GM12865 (cell line): ENCODE results near the gene MFSD2A.
"Not testable (repeated sequence)": the region's sequence is repeated elsewhere in the genome, so short reads cannot be mapped to it uniquely, and the experiment has no call there.

Experiments used
- DNase-seq: peaks from one replicate; pipeline ENCODE4 v3.0.0; 2010; ENCODE audit warnings: low read depth
- H3K4me3 ChIP-seq: 2 replicates; pipeline ENCODE4 v1.5.1; 2011; ENCODE audit warnings: mild to moderate bottlenecking, low read depth, low read length, control low read depth
- CTCF ChIP-seq: IDR thresholded peaks from 2 replicates; pipeline ENCODE4 v1.5.1; 2011; ENCODE audit warnings: low read length, control low read depth, low read depth, inconsistent platforms; ENCODE audit not compliant: insufficient read depth; ENCODE audit errors: missing control alignments

The MFSD2A gene

GRCh38 chr1:39979654-39980053, 24.7 kb downstream of the MFSD2A start:
- DNase-seq: no peak
- no peak overlapping the region for H3K4me3 ChIP-seq
- TF ChIP-seq CTCF: no peak

GRCh38 chr1:39980555-39981313, 25.8 kb downstream of the MFSD2A start:
- no peak for TF ChIP-seq CTCF
- H3K4me3 ChIP-seq: no peak overlapping the region
- no peak for DNase-seq

GRCh38 chr1:39981385-39981784, 26.4 kb downstream of the MFSD2A start:
- TF ChIP-seq CTCF: no peak
- no peak for DNase-seq
- H3K4me3 ChIP-seq: no peak overlapping the region

- no peak for TF ChIP-seq CTCF
- DNase-seq: no peak
- no peak overlapping the region for H3K4me3 ChIP-seq
These were observed 27.0 kb downstream of the MFSD2A start for GRCh38 chr1:39981945-39982344.

GRCh38 chr1:39984480-39984879, 29.5 kb downstream of the MFSD2A start:
- DNase-seq, H3K4me3 ChIP-seq: not testable (repeated sequence)

GRCh38 chr1:39984951-39985350, 30.0 kb downstream of the MFSD2A start:
- no peak for DNase-seq
- TF ChIP-seq CTCF: no peak
- no peak overlapping the region for H3K4me3 ChIP-seq

- no peak for DNase-seq
- no peak overlapping the region for H3K4me3 ChIP-seq
- TF ChIP-seq CTCF: no peak
These were observed 32.9 kb downstream of the MFSD2A start for GRCh38 chr1:39987869-39988268.
